Fibroblast of lung (primary cell): Measurements from ENCODE around the gene LSAMP.

Experiments
- EZH2 ChIP-seq: IDR thresholded peaks from 2 replicates; pipeline ENCODE4 v1.5.1; 2012; ENCODE audit warnings: low read length, control low read depth, mild to moderate bottlenecking; ENCODE audit errors: missing control alignments
- TF ChIP-seq, protein P1 (sequence below), 2 donors: IDR thresholded peaks in 1 of 2; conservative IDR thresholded peaks in 1 of 2; 1 replicate in 1 of 2; 2 replicates in 1 of 2; pipeline ENCODE4 v1.5.1; 2011 to 2012; ENCODE audit warnings: low read length in 2 of 2, control low read depth in 1 of 2, inconsistent platforms in 1 of 2, low read depth in 1 of 2, mild to moderate bottlenecking in 1 of 2

DNA sequence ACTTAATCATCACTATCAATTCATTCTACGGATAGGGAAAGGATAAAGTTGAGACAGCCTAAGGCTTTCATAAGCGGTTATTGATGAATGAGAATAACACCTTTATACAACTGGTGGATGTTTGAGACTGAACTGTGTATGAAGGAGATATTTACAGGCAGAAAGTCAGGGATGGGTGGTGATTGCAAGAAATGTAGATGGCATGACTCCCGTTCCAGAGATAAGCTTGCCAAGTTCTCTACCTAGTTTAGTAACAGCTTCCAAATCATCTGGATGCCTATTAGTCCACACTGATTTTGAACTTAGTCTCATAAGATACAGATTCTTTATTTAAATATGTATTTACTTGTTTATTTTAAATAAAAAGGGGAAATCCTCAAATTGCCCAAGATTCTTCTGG lies 463.2 kb downstream of the LSAMP start:
- TF ChIP-seq, protein P1, sequence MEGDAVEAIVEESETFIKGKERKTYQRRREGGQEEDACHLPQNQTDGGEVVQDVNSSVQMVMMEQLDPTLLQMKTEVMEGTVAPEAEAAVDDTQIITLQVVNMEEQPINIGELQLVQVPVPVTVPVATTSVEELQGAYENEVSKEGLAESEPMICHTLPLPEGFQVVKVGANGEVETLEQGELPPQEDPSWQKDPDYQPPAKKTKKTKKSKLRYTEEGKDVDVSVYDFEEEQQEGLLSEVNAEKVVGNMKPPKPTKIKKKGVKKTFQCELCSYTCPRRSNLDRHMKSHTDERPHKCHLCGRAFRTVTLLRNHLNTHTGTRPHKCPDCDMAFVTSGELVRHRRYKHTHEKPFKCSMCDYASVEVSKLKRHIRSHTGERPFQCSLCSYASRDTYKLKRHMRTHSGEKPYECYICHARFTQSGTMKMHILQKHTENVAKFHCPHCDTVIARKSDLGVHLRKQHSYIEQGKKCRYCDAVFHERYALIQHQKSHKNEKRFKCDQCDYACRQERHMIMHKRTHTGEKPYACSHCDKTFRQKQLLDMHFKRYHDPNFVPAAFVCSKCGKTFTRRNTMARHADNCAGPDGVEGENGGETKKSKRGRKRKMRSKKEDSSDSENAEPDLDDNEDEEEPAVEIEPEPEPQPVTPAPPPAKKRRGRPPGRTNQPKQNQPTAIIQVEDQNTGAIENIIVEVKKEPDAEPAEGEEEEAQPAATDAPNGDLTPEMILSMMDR (conservative IDR thresholded peaks at IDR 0.05 in 1 of 2, IDR thresholded peaks at IDR 0.05 in 1 of 2; ENCODE audit: low read depth in 1 of 2, low read length in 2 of 2), result no peak
- TF ChIP-seq EZH2, result no peak
